CMK (cell line): ENCODE data around the gene DNAJA1.
"Not testable (repeated sequence)": the region's sequence is repeated elsewhere in the genome, so short reads cannot be mapped to it uniquely, and the experiment has no call there.

ENCODE experiments used
- DNase-seq: peaks from one replicate; pipeline ENCODE4 v3.0.0-alpha.2; 2010; ENCODE audit warnings: low read depth

Gene DNAJA1

GRCh38 chr9:33082128-33082527 is 57.1 kb downstream of the DNAJA1 start:
- DNase-seq = no peak

GRCh38 chr9:33082538-33083326 is 57.7 kb downstream of the DNAJA1 start:
- DNase-seq = no peak

GRCh38 chr9:33085672-33086071 is 60.6 kb downstream of the DNAJA1 start:
- not testable (repeated sequence) for DNase-seq
